Measurements from ENCODE around the gene MCTP2.
"Not testable (repeated sequence)": the region's sequence is repeated elsewhere in the genome, so short reads cannot be mapped to it uniquely, and the experiment has no call there.

The MCTP2 gene

DNA sequence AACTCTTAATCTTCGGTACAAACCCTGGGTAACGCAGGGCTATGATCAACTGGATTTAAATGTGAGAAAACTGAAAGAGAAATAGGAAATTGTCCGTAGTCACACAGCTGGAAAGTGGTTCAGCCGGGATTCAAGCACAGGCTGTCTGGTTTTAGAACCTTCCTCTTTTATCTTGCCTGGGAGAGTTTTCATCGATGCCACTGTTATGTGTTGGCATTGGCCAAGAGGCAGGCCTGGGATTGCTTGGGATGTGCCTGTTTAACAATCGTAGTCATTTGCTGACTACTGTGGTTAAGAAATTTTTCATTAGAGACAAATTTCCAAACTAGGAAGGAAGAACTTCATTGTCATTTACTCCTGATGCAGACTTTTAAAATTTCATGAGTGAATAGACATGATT, 4.3 kb downstream of the MCTP2 start:
- DNase-seq: no peak

- no peak for DNase-seq
Observed at GRCh38 chr15:94236608-94237007, 5.2 kb downstream of the MCTP2 start.

GRCh38 chr15:94237903-94238302, 6.5 kb downstream of the MCTP2 start:
- no peak for DNase-seq

GRCh38 chr15:94238539-94239118, 7.3 kb downstream of the MCTP2 start:
- DNase-seq: no peak

GRCh38 chr15:94239474-94239873, 8.1 kb downstream of the MCTP2 start:
- DNase-seq: no peak

DNA sequence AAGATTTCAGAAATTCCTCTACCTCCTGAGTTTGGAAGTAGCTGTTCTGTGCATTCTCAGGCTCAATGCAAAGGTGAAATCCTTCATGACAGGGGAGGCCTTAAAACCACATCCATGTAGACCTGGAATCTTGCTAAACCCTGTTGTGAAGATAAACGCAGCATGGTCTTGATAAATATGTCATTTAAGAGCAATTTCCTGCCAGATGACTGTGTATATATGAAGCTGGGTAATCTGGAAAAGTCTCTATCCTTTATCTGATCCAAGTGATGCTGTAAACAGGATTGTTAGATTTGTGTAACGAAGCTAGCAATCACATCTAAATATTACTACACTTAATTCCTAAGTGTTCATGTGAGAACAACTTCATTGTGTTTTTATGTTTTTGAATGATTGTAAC, 9.1 kb downstream of the MCTP2 start:
- no peak for DNase-seq

DNA sequence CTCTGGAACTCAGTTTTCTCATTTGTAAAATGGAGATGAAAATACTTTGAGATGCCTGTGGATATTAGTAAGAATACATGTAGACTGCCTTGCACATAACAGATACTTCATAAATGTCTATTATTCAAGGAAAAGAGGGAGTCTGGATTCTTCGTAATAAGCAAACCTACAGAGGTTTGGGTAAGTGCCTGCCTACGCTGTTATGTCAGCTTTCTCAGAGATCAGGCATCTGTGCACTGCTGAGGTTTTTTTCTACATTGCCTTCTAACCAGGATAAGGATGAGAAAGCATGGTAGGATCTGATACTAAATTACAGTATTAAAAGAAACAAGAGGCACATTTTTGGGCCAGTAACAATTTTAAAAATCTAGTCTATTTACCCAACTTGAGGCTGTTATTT, 10.9 kb downstream of the MCTP2 start:
- no peak for DNase-seq

- not testable (repeated sequence) for DNase-seq
Observed at GRCh38 chr15:94243003-94243402, 11.6 kb downstream of the MCTP2 start.

GRCh38 chr15:94243418-94243817, 12.1 kb downstream of the MCTP2 start:
- no peak for DNase-seq

DNA sequence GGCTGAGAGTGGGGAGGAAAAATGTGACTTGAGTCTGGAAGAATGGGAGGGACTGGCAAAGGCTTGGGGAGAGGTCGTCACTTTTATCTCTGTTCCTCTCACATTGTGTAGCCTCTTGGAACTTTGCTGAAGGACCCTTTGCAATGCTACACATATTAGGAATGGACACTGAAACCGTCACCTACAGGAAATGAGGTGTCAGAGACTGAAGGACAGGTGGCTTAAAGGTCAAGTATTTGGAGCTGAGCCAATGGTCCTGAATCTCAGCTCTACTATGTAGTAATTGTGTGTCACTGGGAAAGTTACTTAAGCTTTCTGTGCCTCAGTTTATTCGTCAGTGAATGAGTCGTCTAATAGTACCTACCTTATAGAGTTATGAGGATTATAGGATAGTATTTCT, 14.7 kb downstream of the MCTP2 start:
- DNase-seq: no peak

GRCh38 chr15:94247789-94248638, 16.7 kb downstream of the MCTP2 start:
- no peak for DNase-seq

- no peak for DNase-seq
Observed at GRCh38 chr15:94250801-94251200, 19.4 kb downstream of the MCTP2 start.

GRCh38 chr15:94252223-94252766, 20.9 kb downstream of the MCTP2 start:
- DNase-seq: no peak

GRCh38 chr15:94252906-94253491, 21.6 kb downstream of the MCTP2 start:
- DNase-seq: no peak

GRCh38 chr15:94253742-94254141, 22.4 kb downstream of the MCTP2 start:
- no peak for DNase-seq

DNA sequence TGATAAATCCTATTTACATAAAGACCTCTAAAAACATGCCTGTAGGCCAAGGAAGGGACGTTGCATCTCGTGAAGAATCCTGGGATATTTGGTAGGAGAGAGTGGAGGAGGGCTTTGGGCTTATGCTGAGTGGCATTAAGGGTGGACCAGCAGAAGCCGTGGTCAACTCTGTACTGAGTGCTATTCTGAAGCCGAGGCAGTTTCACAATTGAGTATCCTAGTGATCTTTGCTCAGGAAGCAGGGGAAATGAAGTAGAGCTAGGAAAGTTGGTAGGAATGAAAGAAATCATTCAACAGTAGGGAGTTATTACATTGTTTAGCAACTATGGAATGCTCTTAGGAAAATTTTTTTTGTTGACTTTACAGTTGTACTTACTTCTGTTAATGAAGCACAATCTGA, 24.2 kb downstream of the MCTP2 start:
- no peak for DNase-seq

GRCh38 chr15:94256511-94256910, 25.1 kb downstream of the MCTP2 start:
- no peak for DNase-seq

DNA sequence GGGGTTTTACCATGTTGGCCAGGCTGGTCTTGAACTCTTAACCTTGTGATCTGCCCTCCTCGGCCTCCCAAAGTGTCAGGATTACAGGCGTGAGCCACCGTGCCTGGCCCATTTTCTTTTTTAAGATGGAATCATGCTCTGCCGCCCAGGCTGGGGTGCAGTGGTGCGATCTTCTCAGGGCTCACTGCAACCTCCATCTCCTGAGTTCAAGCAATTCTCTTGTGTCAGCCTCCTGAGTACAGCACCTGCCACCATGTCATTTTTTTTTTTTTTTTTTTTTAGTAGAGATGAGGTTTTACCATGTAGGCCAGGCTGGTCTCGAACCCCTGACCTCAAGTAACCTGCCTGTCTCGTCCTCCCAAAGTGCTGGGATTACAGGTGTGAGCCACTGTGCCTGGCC, 26.4 kb downstream of the MCTP2 start:
- not testable (repeated sequence) for DNase-seq

DNA sequence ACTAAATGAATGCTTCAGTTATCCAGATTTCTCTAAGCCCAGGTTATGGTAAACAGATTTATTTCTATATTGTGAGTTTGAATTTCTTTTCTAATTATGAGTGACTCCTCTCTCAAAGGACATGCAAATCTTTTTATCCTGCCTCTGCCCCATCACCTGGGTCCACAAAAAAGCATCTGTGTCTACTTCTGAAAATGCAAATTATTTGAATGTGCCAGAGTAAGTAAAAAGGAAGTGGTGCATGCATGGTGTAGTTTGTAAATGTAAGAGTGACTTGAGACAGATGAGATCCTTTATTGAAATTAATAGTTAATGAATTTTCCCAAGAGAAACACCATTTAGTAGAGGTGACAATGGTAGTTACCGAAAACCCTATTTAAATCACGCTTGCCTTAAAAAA, 26.9 kb downstream of the MCTP2 start:
- DNase-seq: no peak

DNA sequence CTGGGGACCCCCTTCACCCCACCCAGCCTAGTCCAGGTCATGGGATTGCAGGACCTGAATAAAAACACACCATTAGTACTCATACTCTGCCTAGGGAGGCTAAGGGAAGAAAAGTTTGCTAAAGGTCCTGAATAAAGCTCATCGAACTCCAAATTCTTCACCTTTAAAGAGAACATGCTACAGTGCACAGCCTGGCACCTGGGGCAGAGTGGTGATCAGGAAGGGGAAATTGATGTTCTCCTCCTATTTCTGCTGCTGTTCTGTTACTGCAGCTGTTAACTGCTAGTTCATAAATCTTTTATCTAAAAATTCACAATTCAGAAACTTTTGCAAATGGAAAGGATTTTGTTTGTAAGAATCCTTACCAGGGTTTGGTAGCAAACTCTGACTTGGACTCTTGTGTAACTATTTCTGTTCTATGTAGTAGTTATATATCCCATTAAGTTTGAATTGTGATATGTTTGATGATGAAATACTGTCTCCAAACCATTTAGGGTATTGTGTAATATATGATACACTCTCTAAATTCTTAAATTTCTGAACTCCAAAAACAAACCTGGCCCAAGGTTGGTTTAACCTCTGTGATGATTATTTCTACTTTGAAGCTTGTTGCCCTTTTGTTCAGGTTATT, 27.9 kb downstream of the MCTP2 start:
- no peak for DNase-seq

GRCh38 chr15:94259863-94260262, 28.5 kb downstream of the MCTP2 start:
- DNase-seq: no peak

DNA sequence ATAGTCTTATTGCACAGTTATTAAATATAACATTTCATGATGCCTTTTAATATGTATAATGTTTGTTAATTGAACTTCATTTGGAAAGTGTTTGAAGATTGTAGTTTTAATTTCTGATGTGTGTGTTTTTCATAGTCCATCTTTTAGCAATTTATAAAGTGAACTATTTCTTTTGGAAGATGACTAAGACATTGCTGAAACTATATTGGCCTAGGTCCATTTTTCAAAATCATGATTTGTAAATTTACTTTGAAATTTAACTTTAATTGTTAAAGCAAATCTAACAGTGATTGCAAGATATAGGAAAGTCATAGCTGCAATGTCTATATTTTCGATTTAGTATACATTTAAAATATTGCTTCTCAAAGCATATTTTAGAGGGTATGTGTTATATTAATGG, 30.8 kb downstream of the MCTP2 start:
- DNase-seq: no peak

Data from CD4-positive, alpha-beta T cell treated with Interleukin-10 for 1 hour (primary cell).